Measurements from ENCODE around the gene TMEM163.
"Not testable (repeated sequence)": the region's sequence is repeated elsewhere in the genome, so short reads cannot be mapped to it uniquely, and the experiment has no call there.

TMEM163 gene

DNA sequence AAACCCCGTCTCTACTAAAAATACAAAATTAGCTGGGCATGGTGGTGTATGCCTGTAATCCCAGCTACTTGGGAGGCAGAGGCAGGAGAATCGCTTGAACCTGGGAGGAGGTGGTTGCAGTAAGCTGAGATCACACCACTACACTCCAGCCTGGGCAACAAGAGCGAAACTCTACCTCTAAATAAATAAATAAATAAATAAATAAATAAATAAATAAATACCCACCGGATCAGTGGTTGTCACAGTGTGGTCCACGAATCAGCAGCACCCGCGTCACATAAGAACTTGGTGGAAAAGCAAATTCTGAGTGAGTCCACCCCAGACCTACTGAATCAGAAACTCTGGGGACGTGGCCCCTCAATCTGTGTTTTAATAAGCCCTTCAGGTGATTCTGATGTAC lies 211.6 kb downstream of the TMEM163 start:
- peaks cover 0 to 16% of the 10 kb centered on the region in 2 experiments for H3K36me3 ChIP-seq (ENCODE audit: control insufficient read depth in 1 of 2, insufficient read depth in 2 of 2, low read depth in 1 of 2, low read length in 2 of 2)
- H2BK12ac ChIP-seq (ENCODE audit: low read length in 2 of 2); H2AFZ ChIP-seq (ENCODE audit: low read depth, low read length); H3K4me2 ChIP-seq (ENCODE audit: low read length, poor library complexity, severe bottlenecking); H3K4me3 ChIP-seq (ENCODE audit: insufficient read depth in 1 of 2, low read depth in 1 of 2, low read length in 2 of 2); H3K27ac ChIP-seq (ENCODE audit: low read length, poor library complexity, severe bottlenecking); H3K4me1 ChIP-seq (ENCODE audit: control insufficient read depth, insufficient read depth, low read depth, low read length); H3K4ac ChIP-seq (ENCODE audit: low read depth in 1 of 2, low read length in 2 of 2); H4K91ac ChIP-seq (ENCODE audit: low read length); H3K18ac ChIP-seq (ENCODE audit: low read depth in 1 of 2, low read length in 2 of 2); DNase-seq; H3K23ac ChIP-seq (ENCODE audit: low read length in 2 of 2); H2BK120ac ChIP-seq (ENCODE audit: low read depth, low read length); H2AK5ac ChIP-seq (ENCODE audit: low read length, severe bottlenecking); H3K9ac ChIP-seq (ENCODE audit: low read length); H2BK5ac ChIP-seq (ENCODE audit: low read depth, low read length, poor library complexity, severe bottlenecking); H3K9me3 ChIP-seq (ENCODE audit: control insufficient read depth, low read length); H3K14ac ChIP-seq (ENCODE audit: low read length in 2 of 2); H4K8ac ChIP-seq (ENCODE audit: low read length); H2BK15ac ChIP-seq (ENCODE audit: low read depth, poor library complexity, severe bottlenecking): not testable (repeated sequence)
- peaks cover 0 to 42% of the 10 kb centered on the region in 2 experiments for H3K27me3 ChIP-seq (ENCODE audit: control insufficient read depth in 1 of 2, insufficient read depth in 1 of 2, low read length in 2 of 2)
- peaks cover 29% of the 10 kb centered on the region for H3K79me1 ChIP-seq (replicated peaks; ENCODE audit: low read length, poor library complexity, severe bottlenecking)
- 92% methylated on average over 5 of the region's 8 CpGs for WGBS

DNA sequence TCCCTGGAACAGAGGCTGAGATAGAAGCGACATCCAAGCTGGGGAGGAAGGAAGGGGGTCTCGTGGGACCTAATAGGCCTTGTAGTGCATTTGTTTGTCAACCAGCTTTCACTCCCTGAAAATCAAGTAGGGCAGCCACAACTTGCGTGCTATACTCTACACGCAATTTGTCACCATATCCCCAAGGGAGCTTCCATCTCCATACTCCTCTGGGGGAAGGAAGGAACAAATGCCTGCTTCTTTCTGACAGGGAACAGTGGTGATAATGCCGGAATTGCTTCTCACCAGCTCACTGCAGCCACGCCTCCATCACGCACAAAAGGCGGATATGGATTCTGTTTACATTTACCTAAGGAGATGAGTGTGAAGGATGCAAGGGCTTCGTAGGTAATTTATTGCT lies 213.4 kb downstream of the TMEM163 start:
- no peak overlapping the region for H2BK120ac ChIP-seq (ENCODE audit: low read depth, low read length)
- H2AFZ ChIP-seq (ENCODE audit: low read depth, low read length) = no peak overlapping the region
- H4K8ac ChIP-seq (ENCODE audit: low read length) = no peak overlapping the region
- no peak overlapping the region for H2AK5ac ChIP-seq (ENCODE audit: low read length, severe bottlenecking)
- H2BK15ac ChIP-seq (ENCODE audit: low read depth, poor library complexity, severe bottlenecking) = no peak overlapping the region
- no peak overlapping the region for H3K4me3 ChIP-seq (ENCODE audit: insufficient read depth in 1 of 2, low read depth in 1 of 2, low read length in 2 of 2)
- H3K9me3 ChIP-seq (ENCODE audit: control insufficient read depth, low read length) = no peaks in the 10 kb centered on the region
- peaks cover 6% of the 10 kb centered on the region for H3K4me1 ChIP-seq (ENCODE audit: control insufficient read depth, insufficient read depth, low read depth, low read length)
- 95% methylated on average over 5 of the region's 9 CpGs for WGBS
- no peak for DNase-seq
- no peak overlapping the region for H3K14ac ChIP-seq (ENCODE audit: low read length in 2 of 2)
- no peak overlapping the region for H4K91ac ChIP-seq (ENCODE audit: low read length)
- H3K4ac ChIP-seq (ENCODE audit: low read depth in 1 of 2, low read length in 2 of 2) = no peak overlapping the region
- H3K23ac ChIP-seq (ENCODE audit: low read length in 2 of 2) = no peak overlapping the region
- H3K27me3 ChIP-seq (ENCODE audit: control insufficient read depth in 1 of 2, insufficient read depth in 1 of 2, low read length in 2 of 2) = peaks cover 0 to 41% of the 10 kb centered on the region in 2 experiments
- H2BK5ac ChIP-seq (ENCODE audit: low read depth, low read length, poor library complexity, severe bottlenecking) = no peak overlapping the region
- no peak overlapping the region for H3K4me2 ChIP-seq (ENCODE audit: low read length, poor library complexity, severe bottlenecking)
- peaks cover 23% of the 10 kb centered on the region for H3K79me1 ChIP-seq (replicated peaks; ENCODE audit: low read length, poor library complexity, severe bottlenecking)
- no peak overlapping the region for H2BK12ac ChIP-seq (ENCODE audit: low read length in 2 of 2)
- no peak overlapping the region for H3K9ac ChIP-seq (ENCODE audit: low read length)
- H3K18ac ChIP-seq (ENCODE audit: low read depth in 1 of 2, low read length in 2 of 2) = no peak overlapping the region
- H3K27ac ChIP-seq (ENCODE audit: low read length, poor library complexity, severe bottlenecking) = no peak overlapping the region
- H3K36me3 ChIP-seq (ENCODE audit: control insufficient read depth in 1 of 2, insufficient read depth in 2 of 2, low read depth in 1 of 2, low read length in 2 of 2) = peaks cover 0 to 9% of the 10 kb centered on the region in 2 experiments

- 70% methylated on average over 5 of the region's 5 CpGs for WGBS
- no peak overlapping the region for H2BK15ac ChIP-seq (ENCODE audit: low read depth, poor library complexity, severe bottlenecking)
- DNase-seq = no peak
These were observed 214.0 kb downstream of the TMEM163 start for GRCh38 chr2:134504586-134505336.

GRCh38 chr2:134502104-134502503 lies 216.7 kb downstream of the TMEM163 start:
- Histone ChIP-seq H3K36me3 (ENCODE audit: control insufficient read depth in 1 of 2, insufficient read depth in 2 of 2, low read depth in 1 of 2, low read length in 2 of 2) (peaks cover 0 to 9% of the 10 kb centered on the region in 2 experiments), H2BK12ac (ENCODE audit: low read length in 2 of 2) (no peak overlapping the region), H3K9ac (ENCODE audit: low read length) (no peak overlapping the region), H3K27me3 (ENCODE audit: control insufficient read depth in 1 of 2, insufficient read depth in 1 of 2, low read length in 2 of 2) (peaks cover 0 to 24% of the 10 kb centered on the region in 2 experiments), H4K8ac (ENCODE audit: low read length) (no peak overlapping the region), H3K14ac (ENCODE audit: low read length in 2 of 2) (no peak overlapping the region), H3K79me1 (replicated peaks; ENCODE audit: low read length, poor library complexity, severe bottlenecking) (peaks cover 23% of the 10 kb centered on the region), H2AK5ac (ENCODE audit: low read length, severe bottlenecking) (no peak overlapping the region), H3K9me3 (ENCODE audit: control insufficient read depth, low read length) (no peaks in the 10 kb centered on the region), H3K18ac (ENCODE audit: low read depth in 1 of 2, low read length in 2 of 2) (no peak overlapping the region), H3K4me1 (ENCODE audit: control insufficient read depth, insufficient read depth, low read depth, low read length) (peaks cover 19% of the 10 kb centered on the region), H3K4ac (ENCODE audit: low read depth in 1 of 2, low read length in 2 of 2) (no peak overlapping the region), H4K91ac (ENCODE audit: low read length) (no peak overlapping the region), H2BK120ac (ENCODE audit: low read depth, low read length) (no peak overlapping the region), H2BK5ac (ENCODE audit: low read depth, low read length, poor library complexity, severe bottlenecking) (no peak overlapping the region), H2BK15ac (ENCODE audit: low read depth, poor library complexity, severe bottlenecking) (no peak overlapping the region), H3K4me2 (ENCODE audit: low read length, poor library complexity, severe bottlenecking) (no peak overlapping the region), H3K27ac (ENCODE audit: low read length, poor library complexity, severe bottlenecking) (peak overlapping the region; percentile 71), H2AFZ (ENCODE audit: low read depth, low read length) (no peak overlapping the region), H3K4me3 (ENCODE audit: insufficient read depth in 1 of 2, low read depth in 1 of 2, low read length in 2 of 2) (no peak overlapping the region), H3K23ac (ENCODE audit: low read length in 2 of 2) (no peak overlapping the region)
- no CpG with 5 or more reads among the region's 2 CpGs for WGBS
- no peak for DNase-seq

More at GRCh38 chr2:134504586-134505336, 214.0 kb downstream of the TMEM163 start:
- Histone ChIP-seq H3K27me3 (ENCODE audit: control insufficient read depth in 1 of 2, insufficient read depth in 1 of 2, low read length in 2 of 2) (peaks cover 0 to 39% of the 10 kb centered on the region in 2 experiments), H3K14ac (ENCODE audit: low read length in 2 of 2) (no peak overlapping the region), H3K4me1 (ENCODE audit: control insufficient read depth, insufficient read depth, low read depth, low read length) (peaks cover 10% of the 10 kb centered on the region), H3K23ac (ENCODE audit: low read length in 2 of 2) (no peak overlapping the region), H4K91ac (ENCODE audit: low read length) (no peak overlapping the region), H3K18ac (ENCODE audit: low read depth in 1 of 2, low read length in 2 of 2) (no peak overlapping the region), H3K4ac (ENCODE audit: low read depth in 1 of 2, low read length in 2 of 2) (no peak overlapping the region), H3K27ac (ENCODE audit: low read length, poor library complexity, severe bottlenecking) (no peak overlapping the region), H2BK12ac (ENCODE audit: low read length in 2 of 2) (no peak overlapping the region), H3K9me3 (ENCODE audit: control insufficient read depth, low read length) (no peaks in the 10 kb centered on the region), H2BK120ac (ENCODE audit: low read depth, low read length) (no peak overlapping the region), H2AK5ac (ENCODE audit: low read length, severe bottlenecking) (peak overlapping the region; percentile 1), H3K4me2 (ENCODE audit: low read length, poor library complexity, severe bottlenecking) (no peak overlapping the region), H2BK5ac (ENCODE audit: low read depth, low read length, poor library complexity, severe bottlenecking) (no peak overlapping the region), H4K8ac (ENCODE audit: low read length) (no peak overlapping the region), H3K9ac (ENCODE audit: low read length) (no peak overlapping the region), H3K36me3 (ENCODE audit: control insufficient read depth in 1 of 2, insufficient read depth in 2 of 2, low read depth in 1 of 2, low read length in 2 of 2) (peaks cover 0 to 6% of the 10 kb centered on the region in 2 experiments), H2AFZ (ENCODE audit: low read depth, low read length) (no peak overlapping the region), H3K4me3 (ENCODE audit: insufficient read depth in 1 of 2, low read depth in 1 of 2, low read length in 2 of 2) (no peak overlapping the region), H3K79me1 (replicated peaks; ENCODE audit: low read length, poor library complexity, severe bottlenecking) (peaks cover 22% of the 10 kb centered on the region)

Data from mesenchymal stem cell (in vitro differentiated cells and primary cell).